HepG2 (cell line): ENCODE measurements around the gene MAB21L4. TPM values are rescaled to one million over a fixed set of nuclear protein-coding genes. Genes with fewer than 3 reads are reported as not detected.
A peak's percentile ranks its signal among the peaks of the same experiment; 100 is the strongest.

Experiments
- ATAC-seq: fragments of 200-7000 bp; cut with Tn5 transposase; 3 replicates; pipeline ENCODE4 v1.9.1; 2020; ENCODE audit warnings: mild to moderate bottlenecking, moderate library complexity
- BruUV-seq: library from RNA; stranded (reverse); fragments of 400-500 nt; replicated peaks from 2 replicates; lab custom pipeline; 2021; lab: Mats Ljungman, UMichigan
- CTCF ChIA-PET: fragments of 300-600 bp; formaldehyde crosslinking; extraction: SDS; loops from one replicate; lab custom pipeline; 2021; ENCODE audit warnings: low total read pairs, inconsistent platforms, low intra/inter-chr PET ratio; lab: Yijun Ruan, JAX
- POLR2A ChIA-PET: fragments of 350-600 bp; sonication (Branson Sonifier 250); formaldehyde crosslinking; loops from one replicate; lab custom pipeline; 2020; ENCODE audit warnings: antibody characterized with exemption, inconsistent platforms; lab: Yijun Ruan, JAX
- DNase-seq: peaks from one replicate; pipeline ENCODE4 v3.0.0-alpha.2; 2015; ENCODE audit warnings: low spot score
- FAIRE-seq: peaks from 3 replicates; lab custom pipeline; 2011; peaks lifted over from hg19 to GRCh38; lab: Jason Lieb, UNC
- H2AFZ ChIP-seq: one replicate; pipeline ENCODE4 v1.6.1; 2011; ENCODE audit warnings: low read length, inconsistent platforms
- H3K27ac ChIP-seq: fragments of 300-600 bp; 3 replicates; pipeline ENCODE4 v1.8.0; 2011; ENCODE audit warnings: mixed run types, mild to moderate bottlenecking, mixed read lengths, low read length, inconsistent platforms; ENCODE audit not compliant: insufficient read depth; ENCODE audit errors: extremely low read length
- H3K27me3 ChIP-seq, 2 experiments: fragments of 200-600 bp in 1 of 2; 2 replicates in 1 of 2; 3 replicates in 1 of 2; pipeline versions ENCODE4 v1.6.0 to v1.8.0; 2011; ENCODE audit warnings: low read length in 2 of 2, mild to moderate bottlenecking in 2 of 2, moderate library complexity in 2 of 2, inconsistent platforms in 1 of 2; ENCODE audit not compliant: insufficient read depth in 2 of 2, control insufficient read depth in 1 of 2
- H3K36me3 ChIP-seq, 2 experiments: fragments of 200-600 bp in 1 of 2; replicated peaks in 1 of 2; 2 replicates in 1 of 2; 3 replicates in 1 of 2; pipeline versions ENCODE4 v1.5.1 to v1.8.0; 2011; ENCODE audit warnings: low read length in 2 of 2, inconsistent platforms in 1 of 2; ENCODE audit not compliant: insufficient read depth in 2 of 2, control insufficient read depth in 1 of 2
- H3K4me1 ChIP-seq: 2 replicates; pipeline ENCODE4 v1.5.1; 2012; ENCODE audit warnings: low read length, inconsistent platforms; ENCODE audit not compliant: insufficient read depth
- H3K4me2 ChIP-seq: 2 replicates; pipeline ENCODE4 v1.6.0; 2011; ENCODE audit warnings: low read depth, low read length, inconsistent platforms
- H3K4me3 ChIP-seq, 3 experiments: fragments of 200-600 bp in 1 of 3; sonication (generic), shearing (Covaris generic) in 1 of 3; replicated peaks in 1 of 3; 2 replicates each; pipeline ENCODE4 v1.5.1; 2011 to 2016; ENCODE audit warnings: low read length in 3 of 3, inconsistent platforms in 2 of 3, low read depth in 2 of 3, mild to moderate bottlenecking in 2 of 3, control low read depth in 1 of 3, mixed read lengths in 1 of 3; ENCODE audit not compliant: insufficient read depth in 1 of 3
- H3K79me2 ChIP-seq: one replicate; pipeline ENCODE4 v1.6.1; 2011; ENCODE audit warnings: low read length, inconsistent platforms; ENCODE audit not compliant: insufficient read depth
- H3K9ac ChIP-seq: 2 replicates; pipeline ENCODE4 v1.6.0; 2011; ENCODE audit warnings: mild to moderate bottlenecking, low read depth, low read length, inconsistent platforms; ENCODE audit not compliant: insufficient read depth
- H3K9me3 ChIP-seq: 2 replicates; pipeline ENCODE4 v1.5.1; 2012; ENCODE audit warnings: mild to moderate bottlenecking, low read length
- H4K20me1 ChIP-seq: 2 replicates; pipeline ENCODE4 v1.6.0; 2011; ENCODE audit warnings: inconsistent platforms, mild to moderate bottlenecking, low read length, moderate library complexity; ENCODE audit not compliant: insufficient read depth
- ARID5B ChIP-seq: IDR thresholded peaks from 2 replicates; pipeline ENCODE4 v1.4.0; 2020; ENCODE audit warnings: mild to moderate bottlenecking, missing genetic modification reagents
- ATF2 ChIP-seq: sonication (generic); formaldehyde crosslinking; IDR thresholded peaks from 2 replicates; pipeline ENCODE4 v1.4.0; 2020; ENCODE audit warnings: missing genetic modification reagents
- DNMT1 ChIP-seq: sonication (generic); formaldehyde crosslinking; IDR thresholded peaks from 2 replicates; pipeline ENCODE4 v1.5.1; 2020; ENCODE audit warnings: mild to moderate bottlenecking, missing genetic modification reagents
- ERF ChIP-seq: IDR thresholded peaks from 2 replicates; pipeline ENCODE4 v1.6.1; 2018; ENCODE audit warnings: missing biosample characterization, missing genetic modification reagents
- GLI4 ChIP-seq: sonication (generic); formaldehyde crosslinking; IDR thresholded peaks from 2 replicates; pipeline ENCODE4 v1.5.1; 2020; ENCODE audit warnings: missing genetic modification reagents, mild to moderate bottlenecking, moderate library complexity, borderline replicate concordance
- NONO ChIP-seq, 2 experiments: fragments of 450-650 bp in 1 of 2; sonication (generic) in 1 of 2; formaldehyde crosslinking in 1 of 2; IDR thresholded peaks in 1 of 2; conservative IDR thresholded peaks in 1 of 2; 2 replicates each; pipeline versions ENCODE4 v1.6.1 to v1.8.0; 2017 to 2022; ENCODE audit warnings: mild to moderate bottlenecking in 1 of 2, missing genetic modification reagents in 1 of 2, moderate library complexity in 1 of 2
- PAXIP1 ChIP-seq: sonication (generic); formaldehyde crosslinking; conservative IDR thresholded peaks from 2 replicates; pipeline ENCODE4 v1.4.0; 2020; ENCODE audit warnings: mild to moderate bottlenecking, missing genetic modification reagents, moderate library complexity
- ZBTB38 ChIP-seq: sonication (generic); formaldehyde crosslinking; IDR thresholded peaks from 2 replicates; pipeline ENCODE4 v1.5.1; 2020; ENCODE audit warnings: mild to moderate bottlenecking, missing genetic modification reagents
- ZMYM2 ChIP-seq: sonication (generic); formaldehyde crosslinking; IDR thresholded peaks from 2 replicates; pipeline ENCODE4 v1.8.0; 2022; ENCODE audit warnings: mild to moderate bottlenecking, missing genetic modification reagents
- ZNF292 ChIP-seq: sonication (generic); formaldehyde crosslinking; IDR thresholded peaks from 2 replicates; pipeline ENCODE4 v1.8.1; 2022; ENCODE audit warnings: mild to moderate bottlenecking, low read depth, missing genetic modification reagents, borderline replicate concordance
- ZNF556 ChIP-seq: sonication (generic); formaldehyde crosslinking; IDR thresholded peaks from 2 replicates; pipeline ENCODE4 v1.4.0; 2020; ENCODE audit warnings: mild to moderate bottlenecking, missing genetic modification reagents, borderline replicate concordance
- ZSCAN22 ChIP-seq: sonication (generic); formaldehyde crosslinking; IDR thresholded peaks from 2 replicates; pipeline ENCODE4 v1.4.0; 2020; ENCODE audit warnings: mild to moderate bottlenecking, missing genetic modification reagents
- WGBS: methylation state at CpG from one replicate; pipeline ENCODE4 v1.1.6; 2017; ENCODE audit warnings: low lambda C conversion rate; 5-methylcytosine and 5-hydroxymethylcytosine counted together
- in situ Hi-C: cut with HindIII; loops from 2 replicates; pipeline ENCODE4 v1.10.0; 2017; ENCODE audit warnings: low pct_unique_long_range_greater_than_20kb; ENCODE audit not compliant: extremely low pct_ligation_motif_present
- intact Hi-C: fragments of 100-400 bp; cut with micrococcal nuclease; formaldehyde crosslinking; loops from one replicate; pipeline ENCODE4 v1.10.0; 2022; ENCODE audit not compliant: unreplicated experiment
- polyA plus RNA-seq, 8 experiments: library from polyadenylated mRNA; depleted of rRNA in 3 of 8; stranded (reverse) in 7 of 8; unstranded in 1 of 8; fragments of >200 nt; fragmentation: Illumina TruSeq in 4 of 8; extraction: Trizol in 4 of 8; gene quantifications; 2 replicates each; pipeline versions ENCODE4 v1.2.1 to v1.2.3, GENCODE V29; 2011 to 2016; ENCODE audit warnings: low read depth in 4 of 8, missing spikeins in 1 of 8, mixed read lengths in 1 of 8; ENCODE audit not compliant: insufficient read depth in 1 of 8
- total RNA-seq, 5 experiments: library from RNA; depleted of rRNA; stranded (reverse); fragments of >200 nt; fragmentation: Illumina TruSeq; extraction: Trizol; gene quantifications; 2 replicates each; pipeline ENCODE4 v1.2.3, GENCODE V29; 2016; ENCODE audit warnings: low read depth in 1 of 5

MAB21L4 gene
- total and polyA plus RNA-seq, 2 of the 13 experiments (the other 11 are each of a cell fraction or from before 2014, with no cell fraction given) = 3.0 to 14.0 TPM

DNA sequence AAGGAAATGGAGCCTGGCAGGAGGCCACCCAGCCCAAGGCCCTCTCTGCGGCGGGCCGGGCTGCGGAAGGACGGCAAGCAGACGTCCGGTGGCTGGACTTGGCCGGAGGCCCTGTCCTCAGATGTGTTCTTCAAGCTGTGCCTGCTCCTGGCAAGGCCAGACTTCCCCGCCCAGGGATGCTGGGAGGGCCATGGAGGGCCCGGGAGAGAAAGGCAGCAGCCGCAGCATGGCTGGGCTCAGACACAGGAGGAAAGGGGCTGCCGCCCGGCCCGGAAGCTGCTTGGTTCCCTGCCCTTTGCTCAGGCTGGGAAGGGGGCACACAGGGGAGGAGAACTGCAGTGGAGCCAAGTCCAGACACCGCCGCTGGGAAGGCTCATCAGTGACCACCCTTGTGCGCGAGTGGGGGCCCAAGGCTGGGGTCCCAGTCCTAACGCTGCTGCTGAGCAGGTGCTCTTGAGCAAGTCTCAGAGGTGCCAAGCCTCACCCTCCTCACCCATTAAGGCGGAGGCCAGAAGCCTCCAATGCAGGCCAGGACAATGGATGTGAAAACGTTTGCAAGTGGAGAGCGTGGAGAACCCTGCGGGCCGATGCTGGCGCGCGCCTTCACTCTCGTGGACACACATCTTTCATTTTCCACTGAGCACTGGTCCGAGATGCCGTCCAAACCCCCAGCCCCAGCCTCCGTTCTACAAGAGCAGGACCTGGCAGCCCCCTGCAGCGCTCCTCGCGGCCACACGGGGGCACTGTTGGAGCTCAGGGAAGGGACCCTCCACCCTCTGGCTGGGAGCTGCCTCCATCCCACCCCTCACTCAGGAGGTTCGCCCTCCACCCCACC is 18.1 kb upstream of the MAB21L4 start:
- WGBS = 7% methylated on average over 28 of the region's 36 CpGs
- ChIA-PET POLR2A (interaction anchor here (0.8 to 3.0 kb wide), 7 partner anchors 19 to 78 kb away, joined by 3 to 16 read pairs (median 7); partner anchors contain the start of genes AGXT and MAB21L4), CTCF (interaction anchor here (1.5 to 3.0 kb wide), 4 partner anchors 57 to 77 kb away, joined by 4 to 25 read pairs (median 18); no protein-coding TSS in a partner anchor)
- DNase-seq = peak; percentile 43
- peak overlapping the region in 2 of 3 experiments; percentile 25 to 68; a peak in 3 of 6 replicates for H3K4me3 ChIP-seq
- H3K9me3 ChIP-seq = no peaks in the 10 kb centered on the region
- H4K20me1 ChIP-seq = no peaks in the 10 kb centered on the region
- peak overlapping the region; percentile 24; the same call in 1 of the 2 replicates for H3K9ac ChIP-seq
- no peaks in the 10 kb centered on the region for H3K36me3 ChIP-seq
- intact Hi-C loops = loop anchor here (1.0 to 2.0 kb wide), 2 partner anchors 57 to 75 kb away; no protein-coding TSS in a partner anchor
- peak overlapping the region; percentile 81 for H3K4me2 ChIP-seq
- peak overlapping the region; percentile 32 for H2AFZ ChIP-seq
- in situ Hi-C loops = no loop called here
- no TSS peak for BruUV-seq
- peaks cover 40% of the 10 kb centered on the region for H3K4me1 ChIP-seq
- H3K79me2 ChIP-seq = no peaks in the 10 kb centered on the region
- H3K27me3 ChIP-seq = peaks cover 8 to 74% of the 10 kb centered on the region in 2 experiments; a peak in 4 of 5 replicates
- H3K27ac ChIP-seq = no peak overlapping the region
- ATAC-seq = peak; percentile 75
- FAIRE-seq = peak; percentile 46
- TF ChIP-seq ERF = peak; percentile 48; the same call in 1 of the 2 replicates
- TF ChIP-seq ZNF292 (CRISPR knock-in tag) = peak; percentile 86
- TF ChIP-seq ARID5B = 0 out of 2 replicates have a peak, but pooled peaks have one; percentile 14
- peak; percentile 15; the same call in 1 of the 2 replicates for TF ChIP-seq DNMT1 (CRISPR knock-in tag)
- TF ChIP-seq ZNF556 (CRISPR knock-in tag) = 0 out of 2 replicates have a peak, but pooled peaks have one; percentile 7
- TF ChIP-seq NONO (IDR thresholded peaks at IDR 0.05) = no peak
- TF ChIP-seq NONO (CRISPR knock-in tag; conservative IDR thresholded peaks at IDR 0.05) = 0 out of 2 replicates have a peak, but pooled peaks have one; percentile 26
- peak; percentile 39; the same call in 1 of the 2 replicates for TF ChIP-seq ZMYM2 (CRISPR knock-in tag)
- TF ChIP-seq ZBTB38 (CRISPR knock-in tag) = peak; percentile 52; the same call in 1 of the 2 replicates
- TF ChIP-seq PAXIP1 (CRISPR knock-in tag) = peak; percentile 21; the same call in 1 of the 2 replicates
- TF ChIP-seq ATF2 (CRISPR knock-in tag) = 0 out of 2 replicates have a peak, but pooled peaks have one; percentile 20
- TF ChIP-seq GLI4 (CRISPR knock-in tag) = 0 out of 2 replicates have a peak, but pooled peaks have one; percentile 37
- peak; percentile 100 for TF ChIP-seq ZSCAN22 (CRISPR knock-in tag)
